ENCODE data around the gene ME1.
A peak's percentile ranks its signal among the peaks of the same experiment; 100 is the strongest.
"Not testable (repeated sequence)": the region's sequence is repeated elsewhere in the genome, so short reads cannot be mapped to it uniquely, and the experiment has no call there.

The ME1 gene

GRCh38 chr6:83354747-83355146, 76.1 kb downstream of the ME1 start:
- DNase-seq (ENCODE audit: low spot score) = no peak

- DNase-seq (ENCODE audit: low spot score) = peak; percentile 6
Measured at GRCh38 chr6:83352424-83353061, 78.3 kb downstream of the ME1 start.

- DNase-seq (ENCODE audit: low spot score) = peak; percentile 92
Measured at GRCh38 chr6:83343121-83343520, 87.7 kb downstream of the ME1 start.

- no peak for DNase-seq (ENCODE audit: low spot score)
Measured at GRCh38 chr6:83341765-83342164, 89.1 kb downstream of the ME1 start.

- not testable (repeated sequence) for DNase-seq (ENCODE audit: low spot score)
Measured at GRCh38 chr6:83333916-83334315, 96.9 kb downstream of the ME1 start.

GRCh38 chr6:83333500-83333899, 97.4 kb downstream of the ME1 start:
- no peak for DNase-seq (ENCODE audit: low spot score)

- DNase-seq (ENCODE audit: low spot score) = no peak
Measured at GRCh38 chr6:83314693-83315092, 116.2 kb downstream of the ME1 start.

GRCh38 chr6:83313882-83314281, 117.0 kb downstream of the ME1 start:
- no peak for DNase-seq (ENCODE audit: low spot score)

GRCh38 chr6:83311231-83311630, 119.6 kb downstream of the ME1 start:
- DNase-seq (ENCODE audit: low spot score) = no peak

- no peak for DNase-seq (ENCODE audit: low spot score)
Measured at GRCh38 chr6:83310046-83310445, 120.8 kb downstream of the ME1 start.

- no peak for DNase-seq (ENCODE audit: low spot score)
Measured at GRCh38 chr6:83309344-83309743, 121.5 kb downstream of the ME1 start.

- DNase-seq (ENCODE audit: low spot score) = no peak
Measured at GRCh38 chr6:83308833-83309232, 122.0 kb downstream of the ME1 start.

- DNase-seq (ENCODE audit: low spot score) = peak; percentile 60
Measured at GRCh38 chr6:83307849-83308248, 123.0 kb downstream of the ME1 start.

GRCh38 chr6:83303426-83303825, 127.4 kb downstream of the ME1 start:
- DNase-seq (ENCODE audit: low spot score) = no peak

- DNase-seq (ENCODE audit: low spot score) = no peak
Measured at GRCh38 chr6:83294676-83295075, 136.2 kb downstream of the ME1 start.

GRCh38 chr6:83292900-83293843, 137.7 kb downstream of the ME1 start:
- DNase-seq (ENCODE audit: low spot score) = no peak

- not testable (repeated sequence) for DNase-seq (ENCODE audit: low spot score)
Measured at GRCh38 chr6:83287298-83287697, 143.6 kb downstream of the ME1 start.

- DNase-seq (ENCODE audit: low spot score) = no peak
Measured at GRCh38 chr6:83285917-83286316, 144.9 kb downstream of the ME1 start.

GRCh38 chr6:83273596-83273995, 157.3 kb downstream of the ME1 start:
- DNase-seq (ENCODE audit: low spot score) = no peak

GRCh38 chr6:83270971-83271719, 159.7 kb downstream of the ME1 start:
- DNase-seq (ENCODE audit: low spot score) = no peak

- DNase-seq (ENCODE audit: low spot score) = no peak
Measured at GRCh38 chr6:83265384-83265783, 165.5 kb downstream of the ME1 start.

- DNase-seq (ENCODE audit: low spot score) = no peak
Measured at GRCh38 chr6:83260577-83260976, 170.3 kb downstream of the ME1 start.

Measured in SK-N-DZ (cell line).